H9 (cell line): ENCODE measurements around the gene MTFR2. TPM values are rescaled to one million over a fixed set of nuclear protein-coding genes. Genes with fewer than 3 reads are reported as not detected.

ENCODE experiments used
- DNase-seq: peaks from one replicate; pipeline ENCODE4 v3.0.0-alpha.2; 2017
- H2AFZ ChIP-seq: one replicate; pipeline ENCODE4 v1.6.1; 2013; ENCODE audit warnings: mild to moderate bottlenecking, low read length, control low read depth, moderate library complexity
- H2AK5ac ChIP-seq: 2 replicates; pipeline ENCODE4 v1.6.1; 2013; ENCODE audit warnings: low read length, control low read depth, mixed read lengths; ENCODE audit not compliant: insufficient read length
- H2BK120ac ChIP-seq: one replicate; pipeline ENCODE4 v1.6.1; 2013; ENCODE audit warnings: low read depth, mild to moderate bottlenecking, low read length, control low read depth, inconsistent platforms; ENCODE audit not compliant: poor library complexity, severe bottlenecking
- H2BK12ac ChIP-seq: 2 replicates; pipeline ENCODE4 v1.6.1; 2013; ENCODE audit warnings: low read length, control low read depth, mixed read lengths, low read depth; ENCODE audit not compliant: insufficient read length
- H2BK15ac ChIP-seq: 2 replicates; pipeline ENCODE4 v1.6.1; 2013; ENCODE audit warnings: low read depth, low read length, control low read depth
- H2BK20ac ChIP-seq: one replicate; pipeline ENCODE4 v1.6.1; 2013; ENCODE audit warnings: low read depth, mild to moderate bottlenecking, low read length, control low read depth, inconsistent platforms; ENCODE audit not compliant: poor library complexity, severe bottlenecking
- H2BK5ac ChIP-seq: 2 replicates; pipeline ENCODE4 v1.6.1; 2013; ENCODE audit warnings: low read length, control low read depth, mixed read lengths; ENCODE audit not compliant: insufficient read length
- H3K14ac ChIP-seq: 2 replicates; pipeline ENCODE4 v1.6.1; 2013; ENCODE audit warnings: low read length, control low read depth; ENCODE audit not compliant: insufficient read depth
- H3K18ac ChIP-seq: 2 replicates; pipeline ENCODE4 v1.6.1; 2013; ENCODE audit warnings: low read depth, mild to moderate bottlenecking, mixed read lengths, low read length, control low read depth; ENCODE audit not compliant: insufficient read length
- H3K23ac ChIP-seq: 2 replicates; pipeline ENCODE4 v1.6.1; 2013; ENCODE audit warnings: low read length, control low read depth, mixed read lengths, low read depth; ENCODE audit not compliant: insufficient read length
- H3K23me2 ChIP-seq: 2 replicates; pipeline ENCODE4 v1.6.1; 2013; ENCODE audit warnings: low read depth, mild to moderate bottlenecking, mixed read lengths, low read length, control low read depth; ENCODE audit not compliant: insufficient read length, poor library complexity, severe bottlenecking
- H3K27ac ChIP-seq: 2 replicates; pipeline ENCODE4 v1.5.1; 2013; ENCODE audit warnings: low read length, control low read depth, mixed read lengths, low read depth; ENCODE audit not compliant: insufficient read length
- H3K27me3 ChIP-seq: 2 replicates; pipeline ENCODE4 v1.6.1; 2013; ENCODE audit warnings: low read length, control low read depth, inconsistent platforms; ENCODE audit not compliant: insufficient read depth
- H3K4ac ChIP-seq: 2 replicates; pipeline ENCODE4 v1.6.1; 2013; ENCODE audit warnings: low read depth, mild to moderate bottlenecking, control low read depth, inconsistent platforms, low read length, moderate library complexity
- H3K4me1 ChIP-seq: 2 replicates; pipeline ENCODE4 v1.6.1; 2013; ENCODE audit warnings: low read length, control low read depth, inconsistent platforms; ENCODE audit not compliant: insufficient read depth
- H3K4me2 ChIP-seq: 2 replicates; pipeline ENCODE4 v1.6.1; 2013; ENCODE audit warnings: low read length, control low read depth, mixed read lengths; ENCODE audit not compliant: insufficient read length, insufficient read depth
- H3K56ac ChIP-seq: 2 replicates; pipeline ENCODE4 v1.6.1; 2013; ENCODE audit warnings: low read depth, mild to moderate bottlenecking, mixed read lengths, low read length, control low read depth; ENCODE audit not compliant: insufficient read length
- H3K79me1 ChIP-seq: 2 replicates; pipeline ENCODE4 v1.6.1; 2013; ENCODE audit warnings: low read depth, mild to moderate bottlenecking, moderate library complexity, low read length, control low read depth, inconsistent platforms; ENCODE audit not compliant: insufficient read depth, poor library complexity, severe bottlenecking
- H3K79me2 ChIP-seq: 2 replicates; pipeline ENCODE4 v1.6.1; 2013; ENCODE audit warnings: low read length, control low read depth, inconsistent platforms; ENCODE audit not compliant: insufficient read depth
- H3K9ac ChIP-seq: 2 replicates; pipeline ENCODE4 v1.6.1; 2013; ENCODE audit warnings: low read length, control low read depth, mixed read lengths; ENCODE audit not compliant: insufficient read length; ENCODE audit errors: extremely low read depth
- H3K9me3 ChIP-seq: one replicate; pipeline ENCODE4 v1.6.1; 2013; ENCODE audit warnings: low read depth, low read length, inconsistent platforms; ENCODE audit not compliant: control insufficient read depth
- H3T11ph ChIP-seq: one replicate; pipeline ENCODE4 v1.6.1; 2013; ENCODE audit warnings: mild to moderate bottlenecking, low read length, control low read depth, inconsistent platforms
- H4K20me1 ChIP-seq: one replicate; pipeline ENCODE4 v1.6.1; 2013; ENCODE audit not compliant: control insufficient read depth, insufficient read length, insufficient read depth
- H4K5ac ChIP-seq: 2 replicates; pipeline ENCODE4 v1.6.1; 2013; ENCODE audit warnings: low read depth, mild to moderate bottlenecking, mixed read lengths, low read length, control low read depth; ENCODE audit not compliant: insufficient read length
- H4K8ac ChIP-seq: replicated peaks from 2 replicates; pipeline ENCODE4 v1.6.1; 2013; ENCODE audit warnings: low read length, control low read depth, mixed read lengths, low read depth; ENCODE audit not compliant: insufficient read length
- H4K91ac ChIP-seq: 2 replicates; pipeline ENCODE4 v1.6.1; 2013; ENCODE audit warnings: low read depth, mild to moderate bottlenecking, moderate library complexity, mixed read lengths, low read length, control low read depth; ENCODE audit not compliant: insufficient read length
- H3K27ac Mint-ChIP-seq, 3 experiments: 2 replicates in 2 of 3; 3 replicates in 1 of 3; pipeline ENCODE4 v1.8.0; 2020 to 2021; ENCODE audit warnings: mixed read lengths in 3 of 3, mild to moderate bottlenecking in 1 of 3, moderate library complexity in 1 of 3
- H3K27me3 Mint-ChIP-seq: 2 replicates; pipeline ENCODE4 v1.8.0; 2021; ENCODE audit warnings: low read depth, mild to moderate bottlenecking, moderate library complexity, mixed read lengths
- H3K36me3 Mint-ChIP-seq, 3 experiments: 2 replicates in 2 of 3; 3 replicates in 1 of 3; pipeline ENCODE4 v1.8.0; 2020 to 2021; ENCODE audit warnings: low read depth in 3 of 3, mixed read lengths in 3 of 3; ENCODE audit not compliant: insufficient read depth in 1 of 3
- H3K4me1 Mint-ChIP-seq, 2 experiments: 2 replicates each; pipeline ENCODE4 v1.8.0; 2020; ENCODE audit warnings: mixed read lengths in 2 of 2
- H3K4me3 Mint-ChIP-seq, 2 experiments: 2 replicates in 1 of 2; 3 replicates in 1 of 2; pipeline ENCODE4 v1.8.0; 2020 to 2021; ENCODE audit warnings: mild to moderate bottlenecking in 2 of 2, mixed read lengths in 2 of 2, moderate library complexity in 1 of 2
- H3K9me3 Mint-ChIP-seq, 2 experiments: 2 replicates in 1 of 2; 3 replicates in 1 of 2; pipeline ENCODE4 v1.8.0; 2020; ENCODE audit warnings: mild to moderate bottlenecking in 2 of 2, mixed read lengths in 2 of 2, moderate library complexity in 1 of 2
- WGBS: extraction: QIAGEN DNeasy Blood & Tissue Kit; methylation state at CpG from one replicate; pipeline ENCODE4 v1.1.7; 2013; ENCODE audit warnings: missing lambda C conversion rate, low lambda C conversion rate, mixed read lengths; ENCODE audit not compliant: insufficient read length; ENCODE audit errors: extremely low coverage; 5-methylcytosine and 5-hydroxymethylcytosine counted together
- total RNA-seq: library from RNA; stranded (reverse); gene quantifications from 2 replicates; pipeline ENCODE4 v1.2.1, GENCODE V29; 2021
- TF ChIP-seq, protein P1 (sequence below): fragments of 200-600 bp; sonication (generic); conservative IDR thresholded peaks from 3 replicates; pipeline ENCODE4 v1.8.0; 2021; ENCODE audit warnings: antibody characterized with exemption, mild to moderate bottlenecking

MTFR2 gene
- total RNA-seq, 1 experiment from 2014 or later: 11.8 TPM

DNA sequence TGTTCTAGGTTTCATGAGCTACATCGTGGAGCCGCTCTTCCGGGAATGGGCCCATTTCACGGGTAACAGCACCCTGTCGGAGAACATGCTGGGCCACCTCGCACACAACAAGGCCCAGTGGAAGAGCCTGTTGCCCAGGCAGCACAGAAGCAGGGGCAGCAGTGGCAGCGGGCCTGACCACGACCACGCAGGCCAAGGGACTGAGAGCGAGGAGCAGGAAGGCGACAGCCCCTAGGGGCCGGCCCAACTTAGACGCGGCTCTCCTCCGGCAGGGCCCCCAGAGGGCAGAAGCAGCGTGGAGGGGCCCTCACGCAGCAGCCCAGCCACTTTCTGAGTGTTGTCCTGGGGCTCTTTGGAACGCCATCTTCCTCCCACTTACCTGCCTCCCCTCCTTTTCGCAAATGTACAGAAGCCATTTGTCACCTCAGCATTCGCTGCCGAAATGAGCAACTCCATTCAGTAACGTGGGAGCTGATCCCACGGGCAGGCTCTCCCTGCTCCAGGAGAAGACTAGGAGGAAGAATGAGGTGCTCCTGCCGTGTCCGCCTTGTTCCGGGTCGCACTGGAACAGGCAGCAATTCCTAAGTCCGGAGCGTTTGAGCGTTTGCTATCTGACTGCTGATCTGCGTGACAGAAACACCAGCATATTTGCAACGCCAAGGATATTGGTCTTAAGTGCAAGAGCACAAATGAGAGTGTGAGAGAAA, 58.4 kb downstream of the MTFR2 start:
- H3K4me3 Mint-ChIP-seq: no peak overlapping the region
- Histone ChIP-seq H2AK5ac (no peak overlapping the region), H3K18ac (peak overlapping the region; percentile 62), H3K79me2 (no peaks in the 10 kb centered on the region), H4K91ac (no peak overlapping the region), H3K23ac (no peak overlapping the region), H3K79me1 (no peaks in the 10 kb centered on the region), H2BK12ac (no peak overlapping the region), H4K20me1 (no peaks in the 10 kb centered on the region), H3K4me2 (no peak overlapping the region), H2BK5ac (no peak overlapping the region), H3K27me3 (no peaks in the 10 kb centered on the region), H3K27ac (no peak overlapping the region), H3K23me2 (no peaks in the 10 kb centered on the region), H2BK15ac (no peak overlapping the region), H2BK120ac (no peak overlapping the region), H4K8ac (no peak overlapping the region), H2BK20ac (no peak overlapping the region), H3K14ac (no peak overlapping the region), H2AFZ (no peak overlapping the region), H3T11ph (no peak overlapping the region), H3K4me1 (no peaks in the 10 kb centered on the region), H3K9ac (no peak overlapping the region), H3K9me3 (no peaks in the 10 kb centered on the region), H3K4ac (no peak overlapping the region), H4K5ac (no peak overlapping the region), H3K56ac (no peak overlapping the region)
- no peaks in the 10 kb centered on the region for H3K9me3 Mint-ChIP-seq
- H3K27ac Mint-ChIP-seq: no peak overlapping the region
- H3K36me3 Mint-ChIP-seq: no peaks in the 10 kb centered on the region
- H3K27me3 Mint-ChIP-seq: no peaks in the 10 kb centered on the region
- peaks cover 0 to 5% of the 10 kb centered on the region in 2 experiments; a peak in 2 of 4 replicates for H3K4me1 Mint-ChIP-seq
- DNase-seq: peak; percentile 38
- no CpG with 5 or more reads among the region's 32 CpGs for WGBS
- TF ChIP-seq, protein P1, sequence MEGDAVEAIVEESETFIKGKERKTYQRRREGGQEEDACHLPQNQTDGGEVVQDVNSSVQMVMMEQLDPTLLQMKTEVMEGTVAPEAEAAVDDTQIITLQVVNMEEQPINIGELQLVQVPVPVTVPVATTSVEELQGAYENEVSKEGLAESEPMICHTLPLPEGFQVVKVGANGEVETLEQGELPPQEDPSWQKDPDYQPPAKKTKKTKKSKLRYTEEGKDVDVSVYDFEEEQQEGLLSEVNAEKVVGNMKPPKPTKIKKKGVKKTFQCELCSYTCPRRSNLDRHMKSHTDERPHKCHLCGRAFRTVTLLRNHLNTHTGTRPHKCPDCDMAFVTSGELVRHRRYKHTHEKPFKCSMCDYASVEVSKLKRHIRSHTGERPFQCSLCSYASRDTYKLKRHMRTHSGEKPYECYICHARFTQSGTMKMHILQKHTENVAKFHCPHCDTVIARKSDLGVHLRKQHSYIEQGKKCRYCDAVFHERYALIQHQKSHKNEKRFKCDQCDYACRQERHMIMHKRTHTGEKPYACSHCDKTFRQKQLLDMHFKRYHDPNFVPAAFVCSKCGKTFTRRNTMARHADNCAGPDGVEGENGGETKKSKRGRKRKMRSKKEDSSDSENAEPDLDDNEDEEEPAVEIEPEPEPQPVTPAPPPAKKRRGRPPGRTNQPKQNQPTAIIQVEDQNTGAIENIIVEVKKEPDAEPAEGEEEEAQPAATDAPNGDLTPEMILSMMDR: no peak
